DMS153 treated with DMSO at 0.1 percent for 48 hours (cell line): ENCODE measurements around the gene SBSN.
"Not testable (repeated sequence)": the region's sequence is repeated elsewhere in the genome, so short reads cannot be mapped to it uniquely, and the experiment has no call there.

ENCODE experiments used
- DNase-seq: peaks from one replicate; lab custom pipeline; 2025; ENCODE audit not compliant: unreplicated experiment; lab: John Stamatoyannopoulos, UW

Gene SBSN

DNA sequence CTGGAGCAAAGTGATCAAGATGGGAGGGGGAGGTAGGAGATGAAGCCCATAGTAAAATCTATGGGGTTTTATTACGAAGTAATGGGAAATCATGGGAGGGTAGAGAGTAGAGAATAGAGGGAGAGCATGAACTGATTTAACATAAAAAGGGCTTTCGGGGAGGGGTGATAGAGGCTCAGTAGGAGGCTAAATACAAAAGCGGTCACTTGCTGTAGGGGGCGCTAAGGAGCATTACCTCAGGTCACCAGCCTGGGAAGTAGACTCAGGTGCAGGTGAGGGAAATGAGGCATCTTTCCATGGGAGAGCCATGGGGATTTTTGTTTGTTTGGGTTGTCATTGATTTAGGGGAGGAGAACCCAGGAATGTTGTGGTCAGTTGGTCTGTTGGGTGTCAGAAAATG lies 52.0 kb downstream of the SBSN start:
- no peak for DNase-seq

GRCh38 chr19:35474594-35474993 lies 53.5 kb downstream of the SBSN start:
- not testable (repeated sequence) for DNase-seq

- no peak for DNase-seq
These were observed 54.0 kb downstream of the SBSN start for GRCh38 chr19:35474104-35474503.
